KMS-11 (cell line): Measurements from ENCODE around the gene ESPL1.

Experiments used
- H2AFZ ChIP-seq: fragments of 200-600 bp; sonication (generic); 2 replicates; pipeline ENCODE4 v1.6.1; 2016; ENCODE audit warnings: antibody characterized with exemption, mixed run types, low read depth
- H3K27ac ChIP-seq: fragments of 200-600 bp; sonication (generic); 2 replicates; pipeline ENCODE4 v1.6.1; 2016; ENCODE audit warnings: mild to moderate bottlenecking, mixed run types
- H3K27me3 ChIP-seq: fragments of 200-600 bp; sonication (generic); 2 replicates; pipeline ENCODE4 v1.6.1; 2017; ENCODE audit warnings: mild to moderate bottlenecking, low read depth, mixed run types, moderate library complexity; ENCODE audit not compliant: insufficient read depth
- H3K36me3 ChIP-seq: fragments of 200-600 bp; sonication (generic); 2 replicates; pipeline ENCODE4 v1.6.1; 2017; ENCODE audit warnings: mild to moderate bottlenecking, mixed run types; ENCODE audit not compliant: insufficient read depth
- H3K4me1 ChIP-seq: fragments of 200-600 bp; sonication (generic); 2 replicates; pipeline ENCODE4 v1.6.1; 2016; ENCODE audit warnings: mild to moderate bottlenecking, low read depth, mixed run types; ENCODE audit not compliant: poor library complexity, severe bottlenecking
- H3K4me2 ChIP-seq: fragments of 200-600 bp; sonication (generic); 2 replicates; pipeline ENCODE4 v1.7.0; 2016; ENCODE audit warnings: mild to moderate bottlenecking, mixed run types
- H3K4me3 ChIP-seq: fragments of 200-600 bp; sonication (generic); IDR thresholded peaks from 2 replicates; pipeline ENCODE4 v1.6.1; 2017; ENCODE audit warnings: low read depth, low read length, mixed read lengths; ENCODE audit not compliant: insufficient read depth
- H3K79me2 ChIP-seq: fragments of 200-600 bp; sonication (generic); 2 replicates; pipeline ENCODE4 v1.6.1; 2016; ENCODE audit warnings: low read depth, mixed run types; ENCODE audit not compliant: insufficient read depth
- H3K9ac ChIP-seq: fragments of 200-600 bp; sonication (generic); 2 replicates; pipeline ENCODE4 v1.6.1; 2016; ENCODE audit warnings: mild to moderate bottlenecking, mixed run types
- H4K20me1 ChIP-seq: fragments of 200-600 bp; sonication (generic); 2 replicates; pipeline ENCODE4 v1.6.1; 2016; ENCODE audit warnings: mild to moderate bottlenecking, mixed run types; ENCODE audit not compliant: insufficient read depth
- CTCF ChIP-seq: fragments of 200-600 bp; sonication (generic); conservative IDR thresholded peaks from 2 replicates; pipeline ENCODE4 v1.6.1; 2017; ENCODE audit warnings: low read depth, mild to moderate bottlenecking, antibody characterized with exemption, low read length, moderate library complexity, mixed read lengths

The ESPL1 gene

GRCh38 chr12:53254816-53255545 lies 13.1 kb upstream of the ESPL1 start:
- no peak overlapping the region for H3K27ac ChIP-seq
- H3K4me1 ChIP-seq: peaks cover 33% of the 10 kb centered on the region
- peaks cover 20% of the 10 kb centered on the region for H3K79me2 ChIP-seq
- H3K36me3 ChIP-seq: no peaks in the 10 kb centered on the region; the same call in 1 of the 2 replicates
- no peak for TF ChIP-seq CTCF
- no peak overlapping the region for H3K4me3 ChIP-seq
- no peaks in the 10 kb centered on the region for H4K20me1 ChIP-seq
- H3K27me3 ChIP-seq: no peaks in the 10 kb centered on the region
- H3K4me2 ChIP-seq: no peak overlapping the region
- no peak overlapping the region for H2AFZ ChIP-seq
- H3K9ac ChIP-seq: no peak overlapping the region

DNA sequence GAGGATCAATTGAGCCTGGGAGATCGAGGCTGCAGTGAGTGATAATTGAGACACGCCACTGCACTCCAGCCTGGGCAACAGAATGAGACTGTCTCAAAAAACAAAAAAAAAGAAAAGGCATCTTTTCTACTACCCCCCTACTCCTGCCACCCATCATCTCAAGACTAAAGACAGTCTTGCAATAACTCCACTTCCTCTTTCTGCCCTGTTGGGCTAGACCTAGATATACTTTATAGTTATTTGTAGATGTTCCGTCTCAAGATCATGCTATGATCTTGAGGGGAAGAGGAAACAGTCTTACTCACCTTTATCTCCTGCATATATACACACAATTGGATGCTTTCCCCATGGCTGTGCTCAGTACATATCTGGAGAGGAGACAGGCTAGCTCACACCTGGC lies 12.1 kb upstream of the ESPL1 start:
- no peaks in the 10 kb centered on the region; the same call in 1 of the 2 replicates for H3K36me3 ChIP-seq
- H3K4me2 ChIP-seq: no peak overlapping the region
- no peak overlapping the region for H3K27ac ChIP-seq
- no peaks in the 10 kb centered on the region for H4K20me1 ChIP-seq
- TF ChIP-seq CTCF: no peak
- no peak overlapping the region for H3K9ac ChIP-seq
- H3K4me1 ChIP-seq: peaks cover 26% of the 10 kb centered on the region
- H3K4me3 ChIP-seq: no peak overlapping the region
- H2AFZ ChIP-seq: no peak overlapping the region
- no peaks in the 10 kb centered on the region for H3K27me3 ChIP-seq
- peaks cover 20% of the 10 kb centered on the region for H3K79me2 ChIP-seq

DNA sequence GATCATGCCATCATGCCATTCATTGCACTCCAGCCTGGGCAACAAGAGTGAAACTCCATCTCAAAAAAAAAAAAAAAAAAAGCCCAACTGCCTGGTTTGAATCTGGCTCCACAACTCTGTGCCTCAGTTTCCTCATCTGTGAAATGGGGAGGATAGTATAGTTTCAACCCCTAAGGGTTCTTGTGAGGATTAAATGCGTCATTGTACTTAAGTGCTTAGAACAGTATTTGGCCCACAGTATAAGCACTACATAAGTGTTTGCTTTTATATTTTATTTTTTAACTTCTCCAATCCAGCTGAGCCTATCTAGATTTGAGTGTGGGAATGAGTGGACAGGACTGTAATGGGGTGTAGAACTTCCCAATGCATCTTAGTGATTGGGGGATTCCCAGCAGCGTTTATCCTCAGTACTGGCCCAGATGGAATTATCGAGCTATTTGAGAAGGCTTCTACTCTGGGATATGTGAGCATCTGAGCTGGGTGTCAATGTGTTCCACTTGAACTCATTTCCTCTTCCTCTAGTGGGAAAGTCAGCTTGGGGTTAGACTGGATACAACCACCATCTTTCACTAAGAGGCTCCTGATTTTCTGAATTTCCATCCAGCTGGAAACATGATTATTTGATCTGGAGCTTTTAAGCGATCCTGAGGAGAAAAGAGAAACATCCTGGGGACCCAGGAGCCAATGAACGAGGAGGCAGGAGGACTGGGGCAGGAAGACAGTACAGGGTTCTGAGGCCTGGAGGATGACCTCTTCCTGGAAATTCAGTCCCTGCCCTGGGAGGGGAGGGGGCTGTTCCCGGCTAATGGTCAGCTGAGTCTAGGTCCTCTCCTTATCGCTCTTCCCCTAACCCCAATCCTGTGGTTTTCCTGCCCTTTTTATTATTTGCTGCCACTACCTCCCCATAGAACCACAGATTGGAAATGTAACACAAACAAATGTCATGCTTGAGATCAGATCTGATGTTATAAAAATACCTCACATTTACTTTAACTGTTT lies 9.3 kb upstream of the ESPL1 start:
- H3K27me3 ChIP-seq: no peaks in the 10 kb centered on the region
- H3K36me3 ChIP-seq: no peaks in the 10 kb centered on the region; the same call in 1 of the 2 replicates
- H3K4me1 ChIP-seq: peaks cover 8% of the 10 kb centered on the region
- no peak overlapping the region for H3K4me3 ChIP-seq
- no peaks in the 10 kb centered on the region for H4K20me1 ChIP-seq
- TF ChIP-seq CTCF: no peak
- H3K79me2 ChIP-seq: peaks cover 4% of the 10 kb centered on the region
- H3K4me2 ChIP-seq: no peak overlapping the region
- no peak overlapping the region for H2AFZ ChIP-seq
- H3K9ac ChIP-seq: no peak overlapping the region
- H3K27ac ChIP-seq: no peak overlapping the region

DNA sequence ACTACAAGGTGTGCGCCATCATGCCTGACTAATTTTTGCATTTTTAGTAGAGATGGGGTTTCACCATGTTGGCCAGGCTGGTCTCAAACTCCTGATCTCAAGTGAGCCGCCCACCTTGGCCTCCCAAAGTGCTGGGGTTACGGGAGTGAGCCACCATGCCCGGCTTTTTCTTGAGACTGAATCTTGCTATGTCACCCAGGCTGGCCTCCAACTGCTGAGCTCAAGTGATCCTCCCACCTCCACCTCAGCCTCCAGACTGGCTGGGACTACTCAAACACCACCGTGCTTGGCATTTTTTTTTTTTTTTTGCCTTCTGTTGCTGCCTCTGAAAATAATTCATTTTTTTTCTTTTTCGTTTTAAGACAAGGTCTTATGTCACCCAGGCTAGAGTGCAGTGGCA lies 8.2 kb upstream of the ESPL1 start:
- TF ChIP-seq CTCF: no peak
- no peak overlapping the region for H3K9ac ChIP-seq
- no peak overlapping the region for H2AFZ ChIP-seq
- no peaks in the 10 kb centered on the region for H3K36me3 ChIP-seq
- no peaks in the 10 kb centered on the region for H3K27me3 ChIP-seq
- no peaks in the 10 kb centered on the region for H4K20me1 ChIP-seq
- no peaks in the 10 kb centered on the region for H3K4me1 ChIP-seq
- H3K4me2 ChIP-seq: no peak overlapping the region
- no peaks in the 10 kb centered on the region; the same call in 1 of the 2 replicates for H3K79me2 ChIP-seq
- H3K27ac ChIP-seq: no peak overlapping the region
- no peak overlapping the region for H3K4me3 ChIP-seq
